H9 (cell line): ENCODE results near the gene VPS16. TPM values are rescaled to one million over a fixed set of nuclear protein-coding genes. Genes with fewer than 3 reads are reported as not detected.

Experiments used
- DNase-seq: peaks from one replicate; pipeline ENCODE4 v3.0.0-alpha.2; 2017
- H2AFZ ChIP-seq: one replicate; pipeline ENCODE4 v1.6.1; 2013; ENCODE audit warnings: mild to moderate bottlenecking, low read length, control low read depth, moderate library complexity
- H2AK5ac ChIP-seq: 2 replicates; pipeline ENCODE4 v1.6.1; 2013; ENCODE audit warnings: low read length, control low read depth, mixed read lengths; ENCODE audit not compliant: insufficient read length
- H2BK120ac ChIP-seq: one replicate; pipeline ENCODE4 v1.6.1; 2013; ENCODE audit warnings: low read depth, mild to moderate bottlenecking, low read length, control low read depth, inconsistent platforms; ENCODE audit not compliant: poor library complexity, severe bottlenecking
- H2BK12ac ChIP-seq: 2 replicates; pipeline ENCODE4 v1.6.1; 2013; ENCODE audit warnings: low read length, control low read depth, mixed read lengths, low read depth; ENCODE audit not compliant: insufficient read length
- H2BK15ac ChIP-seq: 2 replicates; pipeline ENCODE4 v1.6.1; 2013; ENCODE audit warnings: low read depth, low read length, control low read depth
- H2BK20ac ChIP-seq: one replicate; pipeline ENCODE4 v1.6.1; 2013; ENCODE audit warnings: low read depth, mild to moderate bottlenecking, low read length, control low read depth, inconsistent platforms; ENCODE audit not compliant: poor library complexity, severe bottlenecking
- H2BK5ac ChIP-seq: 2 replicates; pipeline ENCODE4 v1.6.1; 2013; ENCODE audit warnings: low read length, control low read depth, mixed read lengths; ENCODE audit not compliant: insufficient read length
- H3K14ac ChIP-seq: 2 replicates; pipeline ENCODE4 v1.6.1; 2013; ENCODE audit warnings: low read length, control low read depth; ENCODE audit not compliant: insufficient read depth
- H3K18ac ChIP-seq: 2 replicates; pipeline ENCODE4 v1.6.1; 2013; ENCODE audit warnings: low read depth, mild to moderate bottlenecking, mixed read lengths, low read length, control low read depth; ENCODE audit not compliant: insufficient read length
- H3K23ac ChIP-seq: 2 replicates; pipeline ENCODE4 v1.6.1; 2013; ENCODE audit warnings: low read length, control low read depth, mixed read lengths, low read depth; ENCODE audit not compliant: insufficient read length
- H3K23me2 ChIP-seq: 2 replicates; pipeline ENCODE4 v1.6.1; 2013; ENCODE audit warnings: low read depth, mild to moderate bottlenecking, mixed read lengths, low read length, control low read depth; ENCODE audit not compliant: insufficient read length, poor library complexity, severe bottlenecking
- H3K27ac ChIP-seq: 2 replicates; pipeline ENCODE4 v1.5.1; 2013; ENCODE audit warnings: low read length, control low read depth, mixed read lengths, low read depth; ENCODE audit not compliant: insufficient read length
- H3K27me3 ChIP-seq: 2 replicates; pipeline ENCODE4 v1.6.1; 2013; ENCODE audit warnings: low read length, control low read depth, inconsistent platforms; ENCODE audit not compliant: insufficient read depth
- H3K4ac ChIP-seq: 2 replicates; pipeline ENCODE4 v1.6.1; 2013; ENCODE audit warnings: low read depth, mild to moderate bottlenecking, control low read depth, inconsistent platforms, low read length, moderate library complexity
- H3K4me1 ChIP-seq: 2 replicates; pipeline ENCODE4 v1.6.1; 2013; ENCODE audit warnings: low read length, control low read depth, inconsistent platforms; ENCODE audit not compliant: insufficient read depth
- H3K4me2 ChIP-seq: 2 replicates; pipeline ENCODE4 v1.6.1; 2013; ENCODE audit warnings: low read length, control low read depth, mixed read lengths; ENCODE audit not compliant: insufficient read length, insufficient read depth
- H3K56ac ChIP-seq: 2 replicates; pipeline ENCODE4 v1.6.1; 2013; ENCODE audit warnings: low read depth, mild to moderate bottlenecking, mixed read lengths, low read length, control low read depth; ENCODE audit not compliant: insufficient read length
- H3K79me1 ChIP-seq: 2 replicates; pipeline ENCODE4 v1.6.1; 2013; ENCODE audit warnings: low read depth, mild to moderate bottlenecking, moderate library complexity, low read length, control low read depth, inconsistent platforms; ENCODE audit not compliant: insufficient read depth, poor library complexity, severe bottlenecking
- H3K79me2 ChIP-seq: 2 replicates; pipeline ENCODE4 v1.6.1; 2013; ENCODE audit warnings: low read length, control low read depth, inconsistent platforms; ENCODE audit not compliant: insufficient read depth
- H3K9ac ChIP-seq: 2 replicates; pipeline ENCODE4 v1.6.1; 2013; ENCODE audit warnings: low read length, control low read depth, mixed read lengths; ENCODE audit not compliant: insufficient read length; ENCODE audit errors: extremely low read depth
- H3K9me3 ChIP-seq: one replicate; pipeline ENCODE4 v1.6.1; 2013; ENCODE audit warnings: low read depth, low read length, inconsistent platforms; ENCODE audit not compliant: control insufficient read depth
- H3T11ph ChIP-seq: one replicate; pipeline ENCODE4 v1.6.1; 2013; ENCODE audit warnings: mild to moderate bottlenecking, low read length, control low read depth, inconsistent platforms
- H4K20me1 ChIP-seq: one replicate; pipeline ENCODE4 v1.6.1; 2013; ENCODE audit not compliant: control insufficient read depth, insufficient read length, insufficient read depth
- H4K5ac ChIP-seq: 2 replicates; pipeline ENCODE4 v1.6.1; 2013; ENCODE audit warnings: low read depth, mild to moderate bottlenecking, mixed read lengths, low read length, control low read depth; ENCODE audit not compliant: insufficient read length
- H4K8ac ChIP-seq: replicated peaks from 2 replicates; pipeline ENCODE4 v1.6.1; 2013; ENCODE audit warnings: low read length, control low read depth, mixed read lengths, low read depth; ENCODE audit not compliant: insufficient read length
- H4K91ac ChIP-seq: 2 replicates; pipeline ENCODE4 v1.6.1; 2013; ENCODE audit warnings: low read depth, mild to moderate bottlenecking, moderate library complexity, mixed read lengths, low read length, control low read depth; ENCODE audit not compliant: insufficient read length
- H3K27ac Mint-ChIP-seq, 3 experiments: 2 replicates in 2 of 3; 3 replicates in 1 of 3; pipeline ENCODE4 v1.8.0; 2020 to 2021; ENCODE audit warnings: mixed read lengths in 3 of 3, mild to moderate bottlenecking in 1 of 3, moderate library complexity in 1 of 3
- H3K27me3 Mint-ChIP-seq: 2 replicates; pipeline ENCODE4 v1.8.0; 2021; ENCODE audit warnings: low read depth, mild to moderate bottlenecking, moderate library complexity, mixed read lengths
- H3K36me3 Mint-ChIP-seq, 3 experiments: 2 replicates in 2 of 3; 3 replicates in 1 of 3; pipeline ENCODE4 v1.8.0; 2020 to 2021; ENCODE audit warnings: low read depth in 3 of 3, mixed read lengths in 3 of 3; ENCODE audit not compliant: insufficient read depth in 1 of 3
- H3K4me1 Mint-ChIP-seq, 2 experiments: 2 replicates each; pipeline ENCODE4 v1.8.0; 2020; ENCODE audit warnings: mixed read lengths in 2 of 2
- H3K4me3 Mint-ChIP-seq, 2 experiments: 2 replicates in 1 of 2; 3 replicates in 1 of 2; pipeline ENCODE4 v1.8.0; 2020 to 2021; ENCODE audit warnings: mild to moderate bottlenecking in 2 of 2, mixed read lengths in 2 of 2, moderate library complexity in 1 of 2
- H3K9me3 Mint-ChIP-seq, 2 experiments: 2 replicates in 1 of 2; 3 replicates in 1 of 2; pipeline ENCODE4 v1.8.0; 2020; ENCODE audit warnings: mild to moderate bottlenecking in 2 of 2, mixed read lengths in 2 of 2, moderate library complexity in 1 of 2
- WGBS: extraction: QIAGEN DNeasy Blood & Tissue Kit; methylation state at CpG from one replicate; pipeline ENCODE4 v1.1.7; 2013; ENCODE audit warnings: missing lambda C conversion rate, low lambda C conversion rate, mixed read lengths; ENCODE audit not compliant: insufficient read length; ENCODE audit errors: extremely low coverage; 5-methylcytosine and 5-hydroxymethylcytosine counted together
- total RNA-seq: library from RNA; stranded (reverse); gene quantifications from 2 replicates; pipeline ENCODE4 v1.2.1, GENCODE V29; 2021
- TF ChIP-seq, protein P1 (sequence below): fragments of 200-600 bp; sonication (generic); conservative IDR thresholded peaks from 3 replicates; pipeline ENCODE4 v1.8.0; 2021; ENCODE audit warnings: antibody characterized with exemption, mild to moderate bottlenecking

The VPS16 gene
- total RNA-seq, 1 experiment from 2014 or later = 32.1 TPM

DNA sequence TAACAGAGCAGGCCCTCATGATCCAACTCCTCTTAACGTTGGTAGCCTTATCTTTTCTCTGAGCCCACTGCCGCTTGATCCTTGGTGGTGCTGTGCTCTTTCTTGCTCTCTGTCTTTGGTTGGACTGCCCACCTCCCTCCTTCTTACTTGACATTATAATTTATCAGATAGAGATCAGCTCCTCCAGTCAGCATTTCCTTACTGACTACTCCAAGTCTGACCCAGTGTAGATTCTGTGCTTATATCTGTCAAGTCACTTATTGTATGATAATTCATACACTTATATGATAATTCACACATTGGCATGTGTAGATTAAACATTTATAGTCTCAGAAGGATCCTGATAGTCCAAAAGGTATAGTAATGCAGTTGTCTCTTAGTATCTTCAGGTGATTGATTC, 50.8 kb downstream of the VPS16 start:
- Histone ChIP-seq H4K8ac (no peak overlapping the region), H2BK5ac (no peak overlapping the region), H3K4me2 (no peak overlapping the region), H2BK20ac (no peak overlapping the region), H3K56ac (no peak overlapping the region), H4K20me1 (no peaks in the 10 kb centered on the region), H3K14ac (no peak overlapping the region), H3K4ac (no peak overlapping the region), H3K4me1 (no peaks in the 10 kb centered on the region), H3K18ac (no peak overlapping the region), H3K23ac (no peak overlapping the region), H3T11ph (no peak overlapping the region), H2BK12ac (no peak overlapping the region), H2BK120ac (no peak overlapping the region), H3K27me3 (no peaks in the 10 kb centered on the region), H4K91ac (no peak overlapping the region), H3K27ac (no peak overlapping the region), H2AK5ac (no peak overlapping the region), H2AFZ (no peak overlapping the region), H2BK15ac (no peak overlapping the region), H3K9ac (no peak overlapping the region), H3K79me2 (peaks cover 20% of the 10 kb centered on the region), H3K79me1 (peaks cover 10% of the 10 kb centered on the region), H3K23me2 (no peaks in the 10 kb centered on the region), H4K5ac (no peak overlapping the region), H3K9me3 (no peaks in the 10 kb centered on the region)
- H3K36me3 Mint-ChIP-seq = peaks cover 2 to 7% (median 5%) of the 10 kb centered on the region in 3 experiments; a peak in 6 of 7 replicates
- H3K4me1 Mint-ChIP-seq = no peaks in the 10 kb centered on the region
- no CpG with 5 or more reads among the region's 2 CpGs for WGBS
- peaks cover 0 to 4% of the 10 kb centered on the region in 2 experiments; a peak in 2 of 5 replicates for H3K9me3 Mint-ChIP-seq
- TF ChIP-seq, protein P1, sequence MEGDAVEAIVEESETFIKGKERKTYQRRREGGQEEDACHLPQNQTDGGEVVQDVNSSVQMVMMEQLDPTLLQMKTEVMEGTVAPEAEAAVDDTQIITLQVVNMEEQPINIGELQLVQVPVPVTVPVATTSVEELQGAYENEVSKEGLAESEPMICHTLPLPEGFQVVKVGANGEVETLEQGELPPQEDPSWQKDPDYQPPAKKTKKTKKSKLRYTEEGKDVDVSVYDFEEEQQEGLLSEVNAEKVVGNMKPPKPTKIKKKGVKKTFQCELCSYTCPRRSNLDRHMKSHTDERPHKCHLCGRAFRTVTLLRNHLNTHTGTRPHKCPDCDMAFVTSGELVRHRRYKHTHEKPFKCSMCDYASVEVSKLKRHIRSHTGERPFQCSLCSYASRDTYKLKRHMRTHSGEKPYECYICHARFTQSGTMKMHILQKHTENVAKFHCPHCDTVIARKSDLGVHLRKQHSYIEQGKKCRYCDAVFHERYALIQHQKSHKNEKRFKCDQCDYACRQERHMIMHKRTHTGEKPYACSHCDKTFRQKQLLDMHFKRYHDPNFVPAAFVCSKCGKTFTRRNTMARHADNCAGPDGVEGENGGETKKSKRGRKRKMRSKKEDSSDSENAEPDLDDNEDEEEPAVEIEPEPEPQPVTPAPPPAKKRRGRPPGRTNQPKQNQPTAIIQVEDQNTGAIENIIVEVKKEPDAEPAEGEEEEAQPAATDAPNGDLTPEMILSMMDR = no peak
- DNase-seq = no peak
- no peak overlapping the region for H3K4me3 Mint-ChIP-seq
- H3K27ac Mint-ChIP-seq = no peak overlapping the region
- no peaks in the 10 kb centered on the region for H3K27me3 Mint-ChIP-seq
